ENCODE results near the gene LGR5. TPM values are rescaled to one million over a fixed set of nuclear protein-coding genes. Genes with fewer than 3 reads are reported as not detected.

LGR5 gene, protein sequence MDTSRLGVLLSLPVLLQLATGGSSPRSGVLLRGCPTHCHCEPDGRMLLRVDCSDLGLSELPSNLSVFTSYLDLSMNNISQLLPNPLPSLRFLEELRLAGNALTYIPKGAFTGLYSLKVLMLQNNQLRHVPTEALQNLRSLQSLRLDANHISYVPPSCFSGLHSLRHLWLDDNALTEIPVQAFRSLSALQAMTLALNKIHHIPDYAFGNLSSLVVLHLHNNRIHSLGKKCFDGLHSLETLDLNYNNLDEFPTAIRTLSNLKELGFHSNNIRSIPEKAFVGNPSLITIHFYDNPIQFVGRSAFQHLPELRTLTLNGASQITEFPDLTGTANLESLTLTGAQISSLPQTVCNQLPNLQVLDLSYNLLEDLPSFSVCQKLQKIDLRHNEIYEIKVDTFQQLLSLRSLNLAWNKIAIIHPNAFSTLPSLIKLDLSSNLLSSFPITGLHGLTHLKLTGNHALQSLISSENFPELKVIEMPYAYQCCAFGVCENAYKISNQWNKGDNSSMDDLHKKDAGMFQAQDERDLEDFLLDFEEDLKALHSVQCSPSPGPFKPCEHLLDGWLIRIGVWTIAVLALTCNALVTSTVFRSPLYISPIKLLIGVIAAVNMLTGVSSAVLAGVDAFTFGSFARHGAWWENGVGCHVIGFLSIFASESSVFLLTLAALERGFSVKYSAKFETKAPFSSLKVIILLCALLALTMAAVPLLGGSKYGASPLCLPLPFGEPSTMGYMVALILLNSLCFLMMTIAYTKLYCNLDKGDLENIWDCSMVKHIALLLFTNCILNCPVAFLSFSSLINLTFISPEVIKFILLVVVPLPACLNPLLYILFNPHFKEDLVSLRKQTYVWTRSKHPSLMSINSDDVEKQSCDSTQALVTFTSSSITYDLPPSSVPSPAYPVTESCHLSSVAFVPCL
- total RNA-seq = not detected in 2 replicates
- polyA plus RNA-seq (2012) = 0.03 TPM

- DNase-seq (ENCODE audit: low read depth) = peak; percentile 28
These were observed at the start of gene LGR5 for GRCh38 chr12:71439613-71440344. LGR5 (plus strand) TSS chr12:71439798; CDS start chr12:71440081, 283 bp downstream.

DNA sequence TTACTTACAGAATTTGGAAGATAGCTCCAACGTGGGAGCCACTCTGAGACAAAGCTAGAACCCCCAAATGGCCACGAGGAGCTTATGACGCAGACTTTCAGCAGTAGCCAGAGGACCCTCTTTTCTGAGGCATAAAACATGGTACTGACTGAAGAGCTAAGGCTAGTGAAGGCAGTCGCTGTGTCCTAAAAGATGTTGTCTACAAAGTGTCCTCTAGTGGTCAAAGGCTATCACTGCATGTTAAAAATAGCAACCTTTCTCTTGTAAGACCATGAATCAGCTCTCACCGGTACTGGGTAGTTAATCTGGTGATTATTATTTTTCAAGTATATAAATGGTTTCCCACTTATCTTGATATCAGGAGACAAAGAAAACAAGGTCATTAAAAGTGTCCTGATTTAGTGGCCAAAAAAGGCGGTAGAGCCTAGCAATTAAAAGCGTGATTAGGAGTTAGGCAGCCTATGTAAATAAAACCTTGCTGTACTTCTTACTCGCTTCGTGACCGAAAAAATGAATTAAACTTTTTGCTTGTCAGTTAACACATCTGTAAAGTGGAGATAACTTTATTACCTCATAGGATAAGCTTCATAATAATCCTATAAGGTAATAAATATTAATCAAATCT lies 47.0 kb upstream of the LGR5 start:
- DNase-seq (ENCODE audit: low read depth) = peak; percentile 80

GRCh38 chr12:71393625-71394024 lies 46.0 kb upstream of the LGR5 start:
- no peak for DNase-seq (ENCODE audit: low read depth)

DNA sequence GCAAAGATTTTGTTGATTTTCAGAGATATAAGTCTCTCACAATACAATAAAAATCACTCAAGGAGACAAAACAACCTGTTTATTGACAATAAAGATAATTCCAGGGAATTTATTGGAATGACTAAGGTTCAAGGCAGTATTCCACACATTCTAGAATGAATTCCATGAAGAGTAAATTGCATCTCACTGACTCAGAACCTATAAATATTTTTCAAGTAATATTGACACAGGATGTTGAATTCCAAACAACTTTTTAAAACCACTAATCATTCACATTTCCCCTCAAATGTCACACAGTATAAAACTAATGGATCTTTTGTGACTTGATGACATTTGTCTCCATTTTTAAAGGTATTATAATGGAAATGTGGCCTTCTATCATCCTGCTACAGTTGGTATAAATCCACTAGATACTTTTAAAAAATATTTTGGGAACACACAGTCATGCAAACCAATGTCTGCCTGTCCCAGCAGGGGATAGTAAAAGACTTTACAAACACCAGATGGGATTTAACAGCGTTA lies 42.1 kb upstream of the LGR5 start:
- DNase-seq (ENCODE audit: low read depth) = peak; percentile 51

DNA sequence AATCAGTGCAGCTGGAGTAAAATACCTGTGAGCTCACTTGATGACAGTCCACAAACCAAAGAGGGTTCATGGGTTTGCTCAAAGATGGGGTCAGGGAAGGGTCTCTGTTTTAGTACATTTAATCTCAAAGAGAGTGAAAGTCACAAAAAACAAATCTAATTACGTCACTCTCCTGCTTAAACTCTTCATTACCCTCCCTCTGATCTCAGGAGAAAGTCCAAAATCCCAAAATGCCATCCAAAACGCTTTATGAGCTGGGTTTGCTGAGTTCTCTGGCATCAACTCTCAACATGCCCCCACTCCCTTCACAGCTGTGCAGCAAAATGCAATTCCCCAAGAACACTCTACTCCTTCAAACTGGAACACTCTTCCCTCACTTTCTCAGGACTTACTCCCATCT lies 40.4 kb upstream of the LGR5 start:
- no peak for DNase-seq (ENCODE audit: low read depth)

DNA sequence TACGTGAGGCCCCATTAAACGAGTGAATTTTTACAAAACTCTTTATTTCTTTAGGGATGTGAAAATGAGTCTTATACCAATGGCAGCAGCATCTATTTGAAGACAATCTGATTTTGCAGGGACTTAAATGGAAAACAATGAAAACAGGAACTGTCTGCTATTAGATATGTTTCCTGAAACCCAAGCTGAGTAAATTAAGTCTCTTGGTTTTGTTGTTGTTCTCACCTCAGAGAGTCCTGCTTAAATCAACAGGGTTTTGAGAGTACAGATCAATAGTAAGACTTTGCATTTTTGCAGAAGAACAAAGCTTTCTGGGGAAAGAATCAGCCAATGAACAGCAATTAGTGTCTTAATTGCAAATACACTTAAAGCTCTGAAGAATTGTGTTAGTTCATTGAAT lies 39.1 kb upstream of the LGR5 start:
- DNase-seq (ENCODE audit: low read depth) = no peak

DNA sequence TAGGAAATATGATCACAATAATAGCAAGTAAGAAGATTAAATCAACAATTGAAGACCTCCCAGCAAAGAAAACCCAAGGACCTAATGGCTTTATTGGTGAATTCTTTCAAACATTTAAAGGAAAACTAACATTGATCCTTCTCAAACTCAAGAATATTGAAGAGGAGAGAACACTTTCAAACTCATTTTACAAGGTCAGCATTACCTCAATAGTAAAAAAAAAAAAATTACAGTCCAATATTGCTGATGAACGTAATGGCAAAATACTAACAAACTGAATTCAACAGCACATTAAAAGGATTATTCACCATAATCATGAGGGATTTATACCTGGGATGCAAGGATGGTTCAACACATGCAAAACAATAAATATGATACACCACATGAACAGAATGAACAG lies 33.7 kb upstream of the LGR5 start:
- DNase-seq (ENCODE audit: low read depth) = no peak

GRCh38 chr12:71407732-71408131 lies 31.9 kb upstream of the LGR5 start:
- no peak for DNase-seq (ENCODE audit: low read depth)

DNA sequence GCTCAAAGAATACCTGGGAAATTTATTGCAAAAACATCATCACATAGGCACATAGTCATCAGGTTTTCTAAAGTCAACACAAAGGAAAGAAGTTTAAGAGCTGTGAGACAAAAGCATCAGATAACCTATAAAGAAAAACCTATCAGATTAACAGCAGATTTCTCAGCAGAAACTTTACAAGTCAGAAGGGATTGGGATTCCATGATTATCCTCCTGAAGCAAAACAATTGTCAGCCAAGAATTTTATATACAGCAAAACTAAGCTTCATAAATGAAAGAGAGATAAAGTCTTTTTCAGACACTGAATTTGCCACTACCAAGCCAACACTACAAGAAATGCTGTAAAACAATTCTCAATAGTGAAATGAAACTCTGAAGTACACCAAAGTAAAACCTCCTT lies 28.8 kb upstream of the LGR5 start:
- no peak for DNase-seq (ENCODE audit: low read depth)

- no peak for DNase-seq (ENCODE audit: low read depth)
These were observed 28.0 kb upstream of the LGR5 start for GRCh38 chr12:71411635-71412034.

GRCh38 chr12:71415336-71416231 lies 24.0 kb upstream of the LGR5 start:
- DNase-seq (ENCODE audit: low read depth) = peak; percentile 77

GRCh38 chr12:71417181-71417580 lies 22.4 kb upstream of the LGR5 start:
- DNase-seq (ENCODE audit: low read depth) = no peak

DNA sequence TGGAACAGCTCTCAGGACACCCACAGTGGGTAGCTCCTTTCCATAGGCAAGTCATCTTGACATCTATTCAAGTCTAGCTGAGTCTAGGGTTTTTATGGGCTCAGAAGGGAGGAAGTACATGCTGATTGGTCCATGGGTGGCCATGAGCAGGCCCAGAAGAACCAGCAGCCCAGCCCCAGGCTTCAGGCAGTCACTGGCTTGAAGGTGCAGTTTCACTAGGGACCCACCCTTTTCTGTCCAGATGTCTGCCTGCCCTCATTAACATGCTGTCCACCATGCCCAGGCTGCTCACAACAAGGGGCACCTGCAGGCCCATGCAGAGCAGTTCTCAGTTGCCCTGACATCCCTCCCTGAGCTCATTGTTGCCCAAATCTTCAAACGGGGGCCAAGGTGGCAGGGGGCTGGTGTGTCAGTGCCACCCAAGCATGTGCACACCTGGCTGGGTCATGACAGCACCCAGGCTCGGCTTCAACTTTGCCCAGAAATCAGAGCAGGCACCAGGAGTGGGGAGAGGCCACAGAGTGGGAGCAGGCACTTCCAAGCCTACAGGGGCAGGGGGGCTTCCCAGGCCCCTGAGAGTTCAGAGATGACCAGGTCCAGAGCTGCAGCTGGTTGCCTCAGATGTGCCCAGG lies 18.7 kb upstream of the LGR5 start:
- no peak for DNase-seq (ENCODE audit: low read depth)

DNA sequence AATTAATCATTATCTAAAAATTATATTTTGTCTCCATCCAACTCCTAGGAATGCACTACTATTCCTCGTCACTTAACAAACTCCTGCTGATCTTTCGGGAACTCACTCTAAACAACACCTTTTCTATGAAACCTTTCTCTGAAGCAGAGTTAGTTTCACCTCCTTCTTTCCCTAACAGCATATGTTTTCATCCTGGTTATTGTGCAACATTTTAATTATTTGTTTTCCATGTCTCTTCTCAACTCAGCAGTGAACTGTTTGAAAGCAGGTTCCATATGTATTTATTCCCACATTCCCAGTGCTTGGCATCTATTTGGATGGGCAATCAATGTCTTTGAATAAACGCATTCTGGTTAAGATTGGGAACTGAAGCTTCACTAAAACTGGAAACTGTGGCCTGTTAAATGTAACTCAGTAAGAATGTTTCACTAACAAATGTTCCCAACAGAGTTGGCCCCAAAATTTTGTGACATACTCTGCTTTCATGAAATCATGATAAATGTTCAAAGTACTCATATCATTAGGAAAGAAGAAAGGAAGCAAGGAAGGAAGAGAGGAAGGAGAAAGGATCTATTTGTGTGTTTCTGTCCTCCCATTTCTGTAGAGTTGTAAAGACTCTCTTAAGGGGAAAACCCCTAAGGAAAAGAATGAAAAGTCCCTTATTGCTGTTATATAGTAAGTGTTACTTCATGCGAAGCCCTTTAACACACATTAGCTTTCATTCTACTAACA lies 13.9 kb upstream of the LGR5 start:
- DNase-seq (ENCODE audit: low read depth) = no peak

DNA sequence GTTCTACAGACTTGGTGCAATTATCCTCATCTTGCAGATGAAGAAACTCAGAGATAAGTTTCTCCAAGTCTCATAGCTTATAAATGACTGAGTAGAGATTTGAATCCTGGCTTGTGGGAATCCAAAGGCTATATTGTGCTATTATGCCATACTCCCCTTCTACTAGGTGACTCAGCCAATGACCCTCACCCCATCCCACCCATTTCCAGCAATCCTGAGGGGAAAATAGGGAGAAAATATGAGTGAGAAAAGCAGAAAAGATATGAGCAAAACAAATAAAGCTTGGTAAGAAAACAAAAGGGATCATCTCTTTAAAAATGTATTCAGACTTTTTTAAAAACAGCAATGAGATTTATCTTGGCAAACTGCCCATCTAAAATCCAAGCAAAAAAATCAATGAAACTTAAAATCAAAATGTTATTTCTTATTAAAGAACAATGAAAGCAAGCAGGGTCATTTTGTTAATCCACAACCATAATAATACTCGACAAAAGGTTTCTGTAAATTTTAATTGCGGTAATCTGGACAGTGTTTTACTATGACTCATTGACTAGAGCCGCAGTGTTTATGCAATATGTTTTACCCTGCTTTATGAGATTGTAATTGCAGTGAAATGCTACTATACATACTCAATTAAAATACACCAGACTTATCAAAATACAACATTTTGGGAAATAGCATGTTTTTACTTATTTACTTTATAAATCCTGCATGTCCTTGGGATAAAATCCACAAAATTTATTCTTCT lies 13.1 kb upstream of the LGR5 start:
- DNase-seq (ENCODE audit: low read depth) = no peak

- no peak for DNase-seq (ENCODE audit: low read depth)
These were observed 8.8 kb upstream of the LGR5 start for GRCh38 chr12:71430756-71431155.

GRCh38 chr12:71431991-71432390 lies 7.6 kb upstream of the LGR5 start:
- DNase-seq (ENCODE audit: low read depth) = no peak

- no peak for DNase-seq (ENCODE audit: low read depth)
These were observed 6.7 kb upstream of the LGR5 start for GRCh38 chr12:71432936-71433335.

Measured in myocyte (in vitro differentiated cells).